SIG-M5 treated with dmso at 0.1 percent for 504 hours (cell line): Measurements from ENCODE around the gene CFAP57.
"Not testable (repeated sequence)": the region's sequence is repeated elsewhere in the genome, so short reads cannot be mapped to it uniquely, and the experiment has no call there.

Experiments
- DNase-seq: peaks from one replicate; lab custom pipeline; 2025; ENCODE audit not compliant: unreplicated experiment; lab: John Stamatoyannopoulos, UW

The CFAP57 gene

GRCh38 chr1:43171876-43172526 is at the start of gene CFAP57, which contains the start of gene EBNA1BP2:
TSS of gene CFAP57 (plus strand) at chr1:43172330. CDS start at chr1:43172754, 424 bp downstream.
TSS of gene EBNA1BP2 (minus strand) at chr1:43172290. CDS start at chr1:43172118, 172 bp downstream.
- peak; percentile 83 for DNase-seq

GRCh38 chr1:43123031-43123430 is 49.1 kb upstream of the CFAP57 start:
- DNase-seq, result no peak

- no peak for DNase-seq
Measured at GRCh38 chr1:43128816-43129215, 43.3 kb upstream of the CFAP57 start.

GRCh38 chr1:43129426-43129825 is 42.7 kb upstream of the CFAP57 start:
- no peak for DNase-seq

GRCh38 chr1:43134068-43134467 is 38.1 kb upstream of the CFAP57 start:
- DNase-seq, result no peak

GRCh38 chr1:43134640-43135039 is 37.5 kb upstream of the CFAP57 start:
- no peak for DNase-seq

GRCh38 chr1:43135857-43136781 is 36.0 kb upstream of the CFAP57 start:
- no peak for DNase-seq

GRCh38 chr1:43137445-43138052 is 34.6 kb upstream of the CFAP57 start:
- DNase-seq, result no peak

- DNase-seq, result not testable (repeated sequence)
Measured at GRCh38 chr1:43139295-43139694, 32.8 kb upstream of the CFAP57 start.

- DNase-seq, result no peak
Measured at GRCh38 chr1:43140010-43140409, 32.1 kb upstream of the CFAP57 start.

GRCh38 chr1:43140583-43140982 is 31.5 kb upstream of the CFAP57 start:
- no peak for DNase-seq

GRCh38 chr1:43143441-43143888 is 28.7 kb upstream of the CFAP57 start:
- no peak for DNase-seq

GRCh38 chr1:43144237-43144636 is 27.9 kb upstream of the CFAP57 start:
- DNase-seq, result no peak

GRCh38 chr1:43147625-43148327 is 24.4 kb upstream of the CFAP57 start:
- DNase-seq, result no peak

- no peak for DNase-seq
Measured at GRCh38 chr1:43149889-43150288, 22.2 kb upstream of the CFAP57 start.

GRCh38 chr1:43152866-43153265 is 19.3 kb upstream of the CFAP57 start:
- no peak for DNase-seq

- DNase-seq, result no peak
Measured at GRCh38 chr1:43153443-43153842, 18.7 kb upstream of the CFAP57 start.

GRCh38 chr1:43156026-43156425 is 16.1 kb upstream of the CFAP57 start:
- DNase-seq, result no peak

GRCh38 chr1:43165162-43165561 is 7.0 kb upstream of the CFAP57 start:
- no peak for DNase-seq

- no peak for DNase-seq
Measured at GRCh38 chr1:43165765-43166164, 6.4 kb upstream of the CFAP57 start.

GRCh38 chr1:43171312-43171875 is 736 bp upstream of the CFAP57 start:
- DNase-seq, result no peak
